H9 (cell line): ENCODE data around the gene KCNN2. TPM values are rescaled to one million over a fixed set of nuclear protein-coding genes. Genes with fewer than 3 reads are reported as not detected.

ENCODE experiments used
- DNase-seq: peaks from one replicate; pipeline ENCODE4 v3.0.0-alpha.2; 2017
- H2AFZ ChIP-seq: one replicate; pipeline ENCODE4 v1.6.1; 2013; ENCODE audit warnings: mild to moderate bottlenecking, low read length, control low read depth, moderate library complexity
- H2AK5ac ChIP-seq: 2 replicates; pipeline ENCODE4 v1.6.1; 2013; ENCODE audit warnings: low read length, control low read depth, mixed read lengths; ENCODE audit not compliant: insufficient read length
- H2BK120ac ChIP-seq: one replicate; pipeline ENCODE4 v1.6.1; 2013; ENCODE audit warnings: low read depth, mild to moderate bottlenecking, low read length, control low read depth, inconsistent platforms; ENCODE audit not compliant: poor library complexity, severe bottlenecking
- H2BK12ac ChIP-seq: 2 replicates; pipeline ENCODE4 v1.6.1; 2013; ENCODE audit warnings: low read length, control low read depth, mixed read lengths, low read depth; ENCODE audit not compliant: insufficient read length
- H2BK15ac ChIP-seq: 2 replicates; pipeline ENCODE4 v1.6.1; 2013; ENCODE audit warnings: low read depth, low read length, control low read depth
- H2BK20ac ChIP-seq: one replicate; pipeline ENCODE4 v1.6.1; 2013; ENCODE audit warnings: low read depth, mild to moderate bottlenecking, low read length, control low read depth, inconsistent platforms; ENCODE audit not compliant: poor library complexity, severe bottlenecking
- H2BK5ac ChIP-seq: 2 replicates; pipeline ENCODE4 v1.6.1; 2013; ENCODE audit warnings: low read length, control low read depth, mixed read lengths; ENCODE audit not compliant: insufficient read length
- H3K14ac ChIP-seq: 2 replicates; pipeline ENCODE4 v1.6.1; 2013; ENCODE audit warnings: low read length, control low read depth; ENCODE audit not compliant: insufficient read depth
- H3K18ac ChIP-seq: 2 replicates; pipeline ENCODE4 v1.6.1; 2013; ENCODE audit warnings: low read depth, mild to moderate bottlenecking, mixed read lengths, low read length, control low read depth; ENCODE audit not compliant: insufficient read length
- H3K23ac ChIP-seq: 2 replicates; pipeline ENCODE4 v1.6.1; 2013; ENCODE audit warnings: low read length, control low read depth, mixed read lengths, low read depth; ENCODE audit not compliant: insufficient read length
- H3K23me2 ChIP-seq: 2 replicates; pipeline ENCODE4 v1.6.1; 2013; ENCODE audit warnings: low read depth, mild to moderate bottlenecking, mixed read lengths, low read length, control low read depth; ENCODE audit not compliant: insufficient read length, poor library complexity, severe bottlenecking
- H3K27ac ChIP-seq: 2 replicates; pipeline ENCODE4 v1.5.1; 2013; ENCODE audit warnings: low read length, control low read depth, mixed read lengths, low read depth; ENCODE audit not compliant: insufficient read length
- H3K27me3 ChIP-seq: 2 replicates; pipeline ENCODE4 v1.6.1; 2013; ENCODE audit warnings: low read length, control low read depth, inconsistent platforms; ENCODE audit not compliant: insufficient read depth
- H3K4ac ChIP-seq: 2 replicates; pipeline ENCODE4 v1.6.1; 2013; ENCODE audit warnings: low read depth, mild to moderate bottlenecking, control low read depth, inconsistent platforms, low read length, moderate library complexity
- H3K4me1 ChIP-seq: 2 replicates; pipeline ENCODE4 v1.6.1; 2013; ENCODE audit warnings: low read length, control low read depth, inconsistent platforms; ENCODE audit not compliant: insufficient read depth
- H3K4me2 ChIP-seq: 2 replicates; pipeline ENCODE4 v1.6.1; 2013; ENCODE audit warnings: low read length, control low read depth, mixed read lengths; ENCODE audit not compliant: insufficient read length, insufficient read depth
- H3K56ac ChIP-seq: 2 replicates; pipeline ENCODE4 v1.6.1; 2013; ENCODE audit warnings: low read depth, mild to moderate bottlenecking, mixed read lengths, low read length, control low read depth; ENCODE audit not compliant: insufficient read length
- H3K79me1 ChIP-seq: 2 replicates; pipeline ENCODE4 v1.6.1; 2013; ENCODE audit warnings: low read depth, mild to moderate bottlenecking, moderate library complexity, low read length, control low read depth, inconsistent platforms; ENCODE audit not compliant: insufficient read depth, poor library complexity, severe bottlenecking
- H3K79me2 ChIP-seq: 2 replicates; pipeline ENCODE4 v1.6.1; 2013; ENCODE audit warnings: low read length, control low read depth, inconsistent platforms; ENCODE audit not compliant: insufficient read depth
- H3K9ac ChIP-seq: 2 replicates; pipeline ENCODE4 v1.6.1; 2013; ENCODE audit warnings: low read length, control low read depth, mixed read lengths; ENCODE audit not compliant: insufficient read length; ENCODE audit errors: extremely low read depth
- H3K9me3 ChIP-seq: one replicate; pipeline ENCODE4 v1.6.1; 2013; ENCODE audit warnings: low read depth, low read length, inconsistent platforms; ENCODE audit not compliant: control insufficient read depth
- H3T11ph ChIP-seq: one replicate; pipeline ENCODE4 v1.6.1; 2013; ENCODE audit warnings: mild to moderate bottlenecking, low read length, control low read depth, inconsistent platforms
- H4K20me1 ChIP-seq: one replicate; pipeline ENCODE4 v1.6.1; 2013; ENCODE audit not compliant: control insufficient read depth, insufficient read length, insufficient read depth
- H4K5ac ChIP-seq: 2 replicates; pipeline ENCODE4 v1.6.1; 2013; ENCODE audit warnings: low read depth, mild to moderate bottlenecking, mixed read lengths, low read length, control low read depth; ENCODE audit not compliant: insufficient read length
- H4K8ac ChIP-seq: replicated peaks from 2 replicates; pipeline ENCODE4 v1.6.1; 2013; ENCODE audit warnings: low read length, control low read depth, mixed read lengths, low read depth; ENCODE audit not compliant: insufficient read length
- H4K91ac ChIP-seq: 2 replicates; pipeline ENCODE4 v1.6.1; 2013; ENCODE audit warnings: low read depth, mild to moderate bottlenecking, moderate library complexity, mixed read lengths, low read length, control low read depth; ENCODE audit not compliant: insufficient read length
- H3K27ac Mint-ChIP-seq, 3 experiments: 2 replicates in 2 of 3; 3 replicates in 1 of 3; pipeline ENCODE4 v1.8.0; 2020 to 2021; ENCODE audit warnings: mixed read lengths in 3 of 3, mild to moderate bottlenecking in 1 of 3, moderate library complexity in 1 of 3
- H3K27me3 Mint-ChIP-seq: 2 replicates; pipeline ENCODE4 v1.8.0; 2021; ENCODE audit warnings: low read depth, mild to moderate bottlenecking, moderate library complexity, mixed read lengths
- H3K36me3 Mint-ChIP-seq, 3 experiments: 2 replicates in 2 of 3; 3 replicates in 1 of 3; pipeline ENCODE4 v1.8.0; 2020 to 2021; ENCODE audit warnings: low read depth in 3 of 3, mixed read lengths in 3 of 3; ENCODE audit not compliant: insufficient read depth in 1 of 3
- H3K4me1 Mint-ChIP-seq, 2 experiments: 2 replicates each; pipeline ENCODE4 v1.8.0; 2020; ENCODE audit warnings: mixed read lengths in 2 of 2
- H3K4me3 Mint-ChIP-seq, 2 experiments: 2 replicates in 1 of 2; 3 replicates in 1 of 2; pipeline ENCODE4 v1.8.0; 2020 to 2021; ENCODE audit warnings: mild to moderate bottlenecking in 2 of 2, mixed read lengths in 2 of 2, moderate library complexity in 1 of 2
- H3K9me3 Mint-ChIP-seq, 2 experiments: 2 replicates in 1 of 2; 3 replicates in 1 of 2; pipeline ENCODE4 v1.8.0; 2020; ENCODE audit warnings: mild to moderate bottlenecking in 2 of 2, mixed read lengths in 2 of 2, moderate library complexity in 1 of 2
- WGBS: extraction: QIAGEN DNeasy Blood & Tissue Kit; methylation state at CpG from one replicate; pipeline ENCODE4 v1.1.7; 2013; ENCODE audit warnings: missing lambda C conversion rate, low lambda C conversion rate, mixed read lengths; ENCODE audit not compliant: insufficient read length; ENCODE audit errors: extremely low coverage; 5-methylcytosine and 5-hydroxymethylcytosine counted together
- total RNA-seq: library from RNA; stranded (reverse); gene quantifications from 2 replicates; pipeline ENCODE4 v1.2.1, GENCODE V29; 2021
- TF ChIP-seq, protein P1 (sequence below): fragments of 200-600 bp; sonication (generic); conservative IDR thresholded peaks from 3 replicates; pipeline ENCODE4 v1.8.0; 2021; ENCODE audit warnings: antibody characterized with exemption, mild to moderate bottlenecking

Gene KCNN2
- total RNA-seq, 1 experiment from 2014 or later = 21.0 TPM

DNA sequence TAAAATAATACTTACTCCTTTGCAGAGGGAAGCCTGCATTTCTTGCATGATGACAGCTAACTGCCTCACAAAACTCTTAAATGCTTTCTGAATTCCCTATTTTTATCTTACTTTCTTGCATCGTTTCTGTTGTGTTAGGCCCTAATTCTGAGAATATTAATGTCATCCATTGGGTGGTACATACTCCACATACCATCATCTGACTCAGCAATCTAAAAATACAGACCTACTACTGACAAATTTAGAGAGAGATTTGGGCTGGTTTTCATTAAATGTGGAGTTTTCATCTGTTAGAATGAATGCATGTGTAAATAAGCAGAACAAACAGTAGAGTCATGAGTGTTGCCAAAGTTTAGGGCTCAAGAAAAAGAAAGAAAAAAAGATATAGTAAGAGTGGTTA lies 26.5 kb upstream of the KCNN2 start:
- Histone ChIP-seq H3K4me2 (no peak overlapping the region), H3T11ph (no peak overlapping the region), H3K56ac (no peak overlapping the region), H3K27ac (no peak overlapping the region), H2BK15ac (no peak overlapping the region), H4K5ac (no peak overlapping the region), H3K79me1 (no peaks in the 10 kb centered on the region), H3K4ac (no peak overlapping the region), H2BK5ac (no peak overlapping the region), H2AFZ (no peak overlapping the region), H2BK12ac (no peak overlapping the region), H4K20me1 (no peaks in the 10 kb centered on the region), H4K91ac (no peak overlapping the region), H3K27me3 (no peaks in the 10 kb centered on the region), H3K9me3 (no peaks in the 10 kb centered on the region), H3K4me1 (no peaks in the 10 kb centered on the region), H3K23ac (no peak overlapping the region), H4K8ac (no peak overlapping the region), H3K14ac (no peak overlapping the region), H3K18ac (no peak overlapping the region), H2AK5ac (no peak overlapping the region), H3K23me2 (no peaks in the 10 kb centered on the region), H3K79me2 (no peaks in the 10 kb centered on the region), H3K9ac (no peak overlapping the region), H2BK20ac (no peak overlapping the region), H2BK120ac (no peak overlapping the region)
- Mint-ChIP-seq H3K4me3 (no peak overlapping the region), H3K36me3 (no peaks in the 10 kb centered on the region; a peak in 2 of 7 replicates), H3K4me1 (no peaks in the 10 kb centered on the region), H3K27me3 (no peaks in the 10 kb centered on the region), H3K9me3 (peaks cover 0 to 4% of the 10 kb centered on the region in 2 experiments; a peak in 3 of 5 replicates), H3K27ac (no peak overlapping the region)
- TF ChIP-seq, protein P1, sequence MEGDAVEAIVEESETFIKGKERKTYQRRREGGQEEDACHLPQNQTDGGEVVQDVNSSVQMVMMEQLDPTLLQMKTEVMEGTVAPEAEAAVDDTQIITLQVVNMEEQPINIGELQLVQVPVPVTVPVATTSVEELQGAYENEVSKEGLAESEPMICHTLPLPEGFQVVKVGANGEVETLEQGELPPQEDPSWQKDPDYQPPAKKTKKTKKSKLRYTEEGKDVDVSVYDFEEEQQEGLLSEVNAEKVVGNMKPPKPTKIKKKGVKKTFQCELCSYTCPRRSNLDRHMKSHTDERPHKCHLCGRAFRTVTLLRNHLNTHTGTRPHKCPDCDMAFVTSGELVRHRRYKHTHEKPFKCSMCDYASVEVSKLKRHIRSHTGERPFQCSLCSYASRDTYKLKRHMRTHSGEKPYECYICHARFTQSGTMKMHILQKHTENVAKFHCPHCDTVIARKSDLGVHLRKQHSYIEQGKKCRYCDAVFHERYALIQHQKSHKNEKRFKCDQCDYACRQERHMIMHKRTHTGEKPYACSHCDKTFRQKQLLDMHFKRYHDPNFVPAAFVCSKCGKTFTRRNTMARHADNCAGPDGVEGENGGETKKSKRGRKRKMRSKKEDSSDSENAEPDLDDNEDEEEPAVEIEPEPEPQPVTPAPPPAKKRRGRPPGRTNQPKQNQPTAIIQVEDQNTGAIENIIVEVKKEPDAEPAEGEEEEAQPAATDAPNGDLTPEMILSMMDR = no peak
- WGBS = no CpG with 5 or more reads among the region's 1 CpG
- DNase-seq = no peak
